Stimulated activated CD4-positive, alpha-beta T cell treated with anti-CD3 and anti-CD28 coated beads, Interleukin-4, amount 100 ng/mL, for 48 hours (primary cell): ENCODE data around the gene SLC25A12.
"Not testable (repeated sequence)": the region's sequence is repeated elsewhere in the genome, so short reads cannot be mapped to it uniquely, and the experiment has no call there.

Experiments used
- DNase-seq, 2 donors: peaks; one replicate each; pipeline ENCODE4 v3.0.0-alpha.2; 2020; ENCODE audit warnings: low read depth in 2 of 2

Gene SLC25A12

GRCh38 chr2:171893824-171894611 is at the start of gene SLC25A12:
Gene SLC25A12 (minus strand): TSS chr2:171894244. CDS start chr2:171894214, 30 bp downstream.
- peak; percentile 68 to 72 for DNase-seq

- DNase-seq: no peak
These were observed 47.3 kb upstream of the SLC25A12 start for GRCh38 chr2:171941316-171941699.

GRCh38 chr2:171939743-171940071 is 45.7 kb upstream of the SLC25A12 start:
- no peak for DNase-seq

GRCh38 chr2:171939058-171939742 is 45.2 kb upstream of the SLC25A12 start:
- no peak for DNase-seq

GRCh38 chr2:171930385-171930784 is 36.3 kb upstream of the SLC25A12 start:
- DNase-seq: no peak

GRCh38 chr2:171924170-171924942 is 30.3 kb upstream of the SLC25A12 start:
- DNase-seq: no peak

- no peak for DNase-seq
These were observed 29.2 kb upstream of the SLC25A12 start for GRCh38 chr2:171923206-171923605.

- peak; percentile 96 to 99 for DNase-seq
These were observed 28.4 kb upstream of the SLC25A12 start, which contains the start of gene HAT1 for GRCh38 chr2:171922230-171923022. Gene HAT1 (plus strand): TSS chr2:171922461. CDS start chr2:171922501, 40 bp downstream.

GRCh38 chr2:171921970-171922229 is 27.9 kb upstream of the SLC25A12 start:
- no peak for DNase-seq

GRCh38 chr2:171919453-171919852 is 25.4 kb upstream of the SLC25A12 start:
- no peak for DNase-seq

- no peak for DNase-seq
These were observed 19.5 kb upstream of the SLC25A12 start for GRCh38 chr2:171913517-171913916.

GRCh38 chr2:171910494-171910893 is 16.4 kb upstream of the SLC25A12 start:
- DNase-seq: no peak

- DNase-seq: no peak
These were observed 15.2 kb upstream of the SLC25A12 start for GRCh38 chr2:171909266-171909665.

GRCh38 chr2:171908235-171908634 is 14.2 kb upstream of the SLC25A12 start:
- DNase-seq: no peak

- no peak for DNase-seq
These were observed 8.9 kb upstream of the SLC25A12 start for GRCh38 chr2:171902840-171903420.

GRCh38 chr2:171899623-171900282 is 5.7 kb upstream of the SLC25A12 start:
- DNase-seq: not testable (repeated sequence)

- DNase-seq: no peak
These were observed 1.7 kb upstream of the SLC25A12 start for GRCh38 chr2:171895786-171896185.

GRCh38 chr2:171894612-171894947 is 536 bp upstream of the SLC25A12 start:
- DNase-seq: no peak

- DNase-seq: no peak
These were observed 734 bp downstream of the SLC25A12 start for GRCh38 chr2:171893196-171893823.

GRCh38 chr2:171889808-171890207 is 4.2 kb downstream of the SLC25A12 start:
- DNase-seq: no peak

GRCh38 chr2:171889333-171889732 is 4.7 kb downstream of the SLC25A12 start:
- no peak for DNase-seq
